Esophagus (tissue), 2 donors: ENCODE measurements around the gene NFIX. TPM values are rescaled to one million over a fixed set of nuclear protein-coding genes. Genes with fewer than 3 reads are reported as not detected.

Source experiments
- H3K27ac ChIP-seq, 2 donors: one replicate each; pipeline ENCODE4 v1.5.1; 2013; ENCODE audit warnings: low read depth in 2 of 2, mild to moderate bottlenecking in 2 of 2, inconsistent platforms in 1 of 2, low read length in 1 of 2, moderate library complexity in 1 of 2
- H3K27me3 ChIP-seq, 2 donors: one replicate each; pipeline ENCODE4 v1.6.1; 2013; ENCODE audit warnings: low read length in 2 of 2, control low read depth in 1 of 2, mild to moderate bottlenecking in 1 of 2; ENCODE audit not compliant: insufficient read depth in 2 of 2, control insufficient read depth in 1 of 2
- H3K36me3 ChIP-seq, 2 donors: one replicate each; pipeline ENCODE4 v1.6.1; 2013; ENCODE audit warnings: low read length in 1 of 2; ENCODE audit not compliant: control insufficient read depth in 2 of 2, insufficient read depth in 2 of 2
- H3K4me1 ChIP-seq, 2 donors: one replicate each; pipeline ENCODE4 v1.6.1; 2013; ENCODE audit warnings: low read length in 1 of 2; ENCODE audit not compliant: control insufficient read depth in 2 of 2, insufficient read depth in 2 of 2
- H3K4me3 ChIP-seq, 2 donors: one replicate each; pipeline ENCODE4 v1.5.1; 2013; ENCODE audit warnings: low read length in 2 of 2, mild to moderate bottlenecking in 2 of 2, low read depth in 1 of 2, moderate library complexity in 1 of 2
- H3K9me3 ChIP-seq, 2 donors: one replicate each; pipeline ENCODE4 v1.6.1; 2013; ENCODE audit warnings: mild to moderate bottlenecking in 2 of 2, low read depth in 1 of 2, low read length in 1 of 2, moderate library complexity in 1 of 2; ENCODE audit not compliant: control insufficient read depth in 2 of 2, insufficient read depth in 1 of 2
- WGBS, 2 donors: extraction: QIAGEN DNeasy Blood & Tissue Kit; methylation state at CpG; one replicate each; pipeline ENCODE4 v1.1.7; 2013; 5-methylcytosine and 5-hydroxymethylcytosine counted together
- polyA plus RNA-seq, 2 donors: library from polyadenylated mRNA; stranded (reverse); fragments of 200-250 nt; gene quantifications; one replicate each; pipeline ENCODE4 v1.2.3, GENCODE V29; 2013
- donor health status: healthy with polysubstance abuse.
- donor health status: Bipolar disorder and iron deficiency.

Gene NFIX
- polyA plus RNA-seq, 2 donors: 26.9 to 38.5 TPM

DNA sequence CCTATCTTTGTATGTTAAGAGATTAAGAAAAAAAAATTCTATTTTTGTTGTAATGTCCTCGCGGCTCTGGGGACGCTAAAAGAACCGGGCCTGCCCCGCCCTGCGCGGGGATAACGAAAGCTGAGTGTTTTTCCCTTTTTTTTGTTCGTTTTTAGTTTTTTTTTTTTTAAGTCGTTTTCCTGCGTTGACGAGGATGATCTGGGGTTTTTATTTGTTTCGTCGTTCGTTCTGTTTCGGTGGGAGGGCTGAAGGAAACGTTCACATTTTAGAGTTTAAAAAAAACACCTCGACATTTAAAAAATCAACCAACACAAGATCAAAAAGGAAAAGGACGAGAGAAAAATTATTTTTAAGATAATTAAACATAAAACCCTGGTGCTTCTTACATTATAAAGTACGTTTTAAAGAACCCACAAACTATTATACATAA, 101.8 kb downstream of the NFIX start:
- H3K4me1 ChIP-seq: peaks cover 0 to 12% of the 10 kb centered on the region in 2 donors
- H3K9me3 ChIP-seq: peaks cover 0 to 2% of the 10 kb centered on the region in 2 donors
- H3K4me3 ChIP-seq: no peak overlapping the region
- no peak overlapping the region for H3K27ac ChIP-seq
- WGBS, 2 donors: 47 to 52% methylated on average over 20 of the region's 20 CpGs
- H3K27me3 ChIP-seq: no peaks in the 10 kb centered on the region
- peaks cover 0 to 5% of the 10 kb centered on the region in 2 donors for H3K36me3 ChIP-seq

DNA sequence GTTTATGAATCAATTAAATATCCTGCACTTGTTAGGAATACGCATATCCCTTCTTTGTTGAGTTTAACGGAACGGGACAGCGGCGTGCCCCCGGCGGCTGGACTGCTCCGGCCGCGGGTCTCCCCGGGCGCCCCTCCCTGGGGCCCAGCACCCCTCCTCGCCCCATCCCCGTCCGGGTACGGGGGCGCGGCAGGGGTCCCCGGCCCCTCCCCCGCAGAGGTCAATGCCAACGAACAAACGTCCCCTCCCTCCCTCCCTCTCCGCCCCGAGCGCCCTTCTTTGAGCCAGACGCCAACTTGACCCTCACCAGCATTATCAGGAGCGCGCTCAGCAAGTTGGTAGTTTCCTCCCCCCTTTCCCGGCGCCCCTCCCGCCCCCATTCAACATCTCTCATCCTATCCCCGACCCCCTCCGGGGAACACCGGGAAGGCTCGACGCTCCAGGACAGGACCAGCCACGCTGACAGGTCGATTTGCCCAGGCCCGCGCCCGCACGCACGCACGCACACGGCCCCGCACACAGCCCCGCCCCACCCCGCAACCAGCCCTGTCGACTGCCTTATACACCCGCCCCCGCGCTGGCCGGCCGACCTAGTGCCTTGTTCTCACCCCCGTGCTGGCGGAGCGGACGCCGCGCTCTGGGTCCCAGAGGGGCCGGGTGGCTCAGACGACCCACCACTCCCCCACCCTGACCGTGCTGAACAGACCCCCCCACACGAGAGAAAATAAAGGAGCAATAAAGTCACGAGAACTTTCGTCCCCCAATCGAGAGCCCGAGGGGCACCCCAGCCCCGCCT, 102.4 kb downstream of the NFIX start:
- H3K27ac ChIP-seq: peak overlapping the region; percentile 87 to 92
- H3K36me3 ChIP-seq: peaks cover 0 to 5% of the 10 kb centered on the region in 2 donors
- peak overlapping the region; percentile 25 to 45 for H3K4me3 ChIP-seq
- H3K4me1 ChIP-seq: peaks cover 0 to 16% of the 10 kb centered on the region in 2 donors
- peaks cover 0 to 2% of the 10 kb centered on the region in 2 donors for H3K9me3 ChIP-seq
- 11 to 12% methylated on average over 60 to 69 of the region's 69 CpGs for WGBS, 2 donors
- H3K27me3 ChIP-seq: no peaks in the 10 kb centered on the region

GRCh38 chr19:13098277-13099072, 103.2 kb downstream of the NFIX start:
- 7 to 12% methylated on average over 48 to 58 of the region's 58 CpGs for WGBS, 2 donors
- H3K27me3 ChIP-seq: no peaks in the 10 kb centered on the region
- H3K4me3 ChIP-seq: peak overlapping the region; percentile 45 to 54
- peak overlapping the region; percentile 87 to 92 for H3K27ac ChIP-seq
- peaks cover 0 to 23% of the 10 kb centered on the region in 2 donors for H3K4me1 ChIP-seq
- H3K36me3 ChIP-seq: peaks cover 0 to 3% of the 10 kb centered on the region in 2 donors
- peaks cover 0 to 2% of the 10 kb centered on the region in 2 donors for H3K9me3 ChIP-seq

DNA sequence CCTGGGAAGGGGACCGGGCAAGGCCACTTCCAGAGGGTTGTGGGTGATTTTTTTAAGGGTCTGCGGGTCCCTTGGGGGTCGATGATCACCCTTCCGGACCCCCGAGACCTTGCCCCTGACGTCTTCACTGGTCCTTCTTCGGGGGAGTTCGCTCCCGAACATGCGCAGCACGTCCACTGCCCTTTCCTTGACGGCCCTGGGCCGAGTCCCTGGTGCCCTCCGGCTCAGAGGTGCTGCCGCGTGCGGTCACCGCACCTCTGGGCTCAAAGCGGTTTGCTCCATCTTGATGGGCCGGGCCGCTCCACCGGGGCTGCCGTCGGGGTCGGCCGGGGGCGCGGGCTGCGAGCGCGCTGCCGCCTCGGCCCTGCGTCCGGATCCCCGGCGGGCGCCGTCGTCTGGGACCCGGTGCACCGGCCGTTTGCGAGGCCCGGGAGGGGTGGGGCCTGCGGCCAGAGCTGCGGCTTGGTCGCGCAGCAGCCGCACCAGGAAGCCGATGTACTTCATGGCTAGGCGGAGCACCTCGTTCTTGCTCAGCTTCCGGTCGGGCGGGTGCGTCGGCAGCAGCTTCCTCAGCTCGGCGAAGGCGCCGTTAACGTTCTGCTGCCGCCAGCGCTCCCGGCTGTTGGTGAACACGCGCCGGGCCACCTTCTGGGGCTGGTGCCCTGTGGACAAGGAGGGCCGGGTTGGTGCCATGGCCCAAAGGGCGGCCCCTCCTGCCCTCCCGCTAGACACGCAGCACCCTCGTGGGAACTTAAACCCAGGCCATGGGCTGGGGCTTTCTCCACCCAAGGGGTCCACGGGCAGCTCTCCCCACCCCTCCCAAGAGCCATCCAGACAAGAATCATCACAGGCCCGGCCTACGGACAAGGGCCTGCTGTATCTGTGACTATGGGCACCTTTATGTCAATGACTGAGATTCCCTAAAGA, 104.1 kb downstream of the NFIX start:
- H3K36me3 ChIP-seq: peaks cover 0 to 3% of the 10 kb centered on the region in 2 donors
- peak overlapping the region; percentile 87 to 92 for H3K27ac ChIP-seq
- peaks cover 0 to 2% of the 10 kb centered on the region in 2 donors for H3K9me3 ChIP-seq
- H3K4me1 ChIP-seq: peaks cover 0 to 23% of the 10 kb centered on the region in 2 donors
- WGBS, 2 donors: 13 to 28% methylated on average over 60 to 77 of the region's 77 CpGs
- peak overlapping the region; percentile 45 to 54 for H3K4me3 ChIP-seq
- H3K27me3 ChIP-seq: no peaks in the 10 kb centered on the region

- Histone ChIP-seq H3K9me3 (peaks cover 0 to 2% of the 10 kb centered on the region in 2 donors), H3K27ac (peak overlapping the region; percentile 87 to 92), H3K27me3 (no peaks in the 10 kb centered on the region), H3K4me1 (peaks cover 0 to 23% of the 10 kb centered on the region in 2 donors), H3K36me3 (peaks cover 0 to 3% of the 10 kb centered on the region in 2 donors), H3K4me3 (peak overlapping the region in 1 of 2 donors; percentile 54)
- 63 to 66% methylated on average over 12 of the region's 12 CpGs for WGBS, 2 donors
These were observed 104.8 kb downstream of the NFIX start for GRCh38 chr19:13100031-13100588.

- H3K27ac ChIP-seq: no peak overlapping the region
- peaks cover 0 to 23% of the 10 kb centered on the region in 2 donors for H3K4me1 ChIP-seq
- no peak overlapping the region for H3K4me3 ChIP-seq
- WGBS, 2 donors: 69 to 71% methylated on average over 17 to 18 of the region's 18 CpGs
- H3K9me3 ChIP-seq: peaks cover 0 to 2% of the 10 kb centered on the region in 2 donors
- H3K36me3 ChIP-seq: peaks cover 0 to 3% of the 10 kb centered on the region in 2 donors
- H3K27me3 ChIP-seq: no peaks in the 10 kb centered on the region
These were observed 105.7 kb downstream of the NFIX start for GRCh38 chr19:13100841-13101589.

DNA sequence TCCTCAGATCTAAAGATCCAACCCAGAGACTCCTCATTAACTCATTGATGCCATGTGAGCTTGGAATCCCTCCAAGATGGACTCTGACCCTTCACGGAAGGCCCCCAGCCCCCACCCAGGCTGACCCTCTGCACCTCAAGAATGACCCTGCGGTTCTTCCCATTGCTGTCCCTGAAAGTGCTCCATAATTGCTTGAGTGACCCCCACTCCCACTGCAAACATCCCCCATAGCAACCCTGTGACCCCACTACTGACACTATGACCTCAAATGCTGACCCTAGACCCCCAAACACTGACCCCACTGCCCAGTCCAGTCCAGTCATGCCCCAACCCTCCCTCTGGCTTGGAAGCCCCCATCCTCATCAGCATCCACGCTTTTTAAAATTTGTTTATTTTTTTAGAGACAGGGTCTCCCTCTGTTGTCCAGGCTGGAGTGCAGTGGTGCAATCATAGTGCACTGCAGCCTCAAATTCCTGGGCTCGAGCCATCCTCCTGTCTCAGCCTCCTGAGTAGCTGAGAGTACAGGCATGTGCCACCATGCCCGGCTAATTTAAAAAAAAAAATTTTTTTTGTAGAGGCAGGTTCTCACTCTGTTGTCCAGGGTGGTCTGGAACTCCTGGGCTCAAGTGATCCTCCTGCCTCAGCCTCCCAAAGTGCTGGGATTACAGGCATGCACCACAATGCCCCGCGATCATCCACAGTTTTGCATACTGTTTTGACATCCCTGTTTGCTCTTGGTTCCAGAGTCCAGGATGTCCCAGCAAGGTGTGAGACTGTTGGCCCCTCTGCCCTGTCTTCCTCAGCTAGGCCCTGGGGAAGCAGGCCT, 106.5 kb downstream of the NFIX start:
- 70% methylated on average over 7 of the region's 7 CpGs for WGBS, 2 donors
- Histone ChIP-seq H3K4me1 (peaks cover 0 to 23% of the 10 kb centered on the region in 2 donors), H3K27me3 (no peaks in the 10 kb centered on the region)

GRCh38 chr19:13102416-13102665, 107.1 kb downstream of the NFIX start:
- Histone ChIP-seq H3K27me3 (no peaks in the 10 kb centered on the region), H3K9me3 (peaks cover 0 to 2% of the 10 kb centered on the region in 2 donors), H3K27ac (peak overlapping the region; percentile 58 to 63), H3K4me3 (peak overlapping the region; percentile 32 to 45), H3K4me1 (peaks cover 0 to 23% of the 10 kb centered on the region in 2 donors), H3K36me3 (peaks cover 0 to 4% of the 10 kb centered on the region in 2 donors)
- 8 to 9% methylated on average over 5 to 7 of the region's 7 CpGs for WGBS, 2 donors

More for the DNA sequence above, 106.5 kb downstream of the NFIX start:
- H3K36me3 ChIP-seq: peaks cover 0 to 3% of the 10 kb centered on the region in 2 donors
- peaks cover 0 to 2% of the 10 kb centered on the region in 2 donors for H3K9me3 ChIP-seq
- H3K4me3 ChIP-seq: peak overlapping the region; percentile 32 to 45
- H3K27ac ChIP-seq: peak overlapping the region; percentile 58 to 63
